GM19351 (cell line): ENCODE results near the gene LDLRAD4.

Experiments
- ATAC-seq: cut with Tn5 transposase; IDR thresholded peaks from one replicate; pipeline ENCODE4 v1.9.1; 2021; ENCODE audit warnings: mild to moderate bottlenecking, moderate library complexity; ENCODE audit not compliant: unreplicated experiment

Gene LDLRAD4

DNA sequence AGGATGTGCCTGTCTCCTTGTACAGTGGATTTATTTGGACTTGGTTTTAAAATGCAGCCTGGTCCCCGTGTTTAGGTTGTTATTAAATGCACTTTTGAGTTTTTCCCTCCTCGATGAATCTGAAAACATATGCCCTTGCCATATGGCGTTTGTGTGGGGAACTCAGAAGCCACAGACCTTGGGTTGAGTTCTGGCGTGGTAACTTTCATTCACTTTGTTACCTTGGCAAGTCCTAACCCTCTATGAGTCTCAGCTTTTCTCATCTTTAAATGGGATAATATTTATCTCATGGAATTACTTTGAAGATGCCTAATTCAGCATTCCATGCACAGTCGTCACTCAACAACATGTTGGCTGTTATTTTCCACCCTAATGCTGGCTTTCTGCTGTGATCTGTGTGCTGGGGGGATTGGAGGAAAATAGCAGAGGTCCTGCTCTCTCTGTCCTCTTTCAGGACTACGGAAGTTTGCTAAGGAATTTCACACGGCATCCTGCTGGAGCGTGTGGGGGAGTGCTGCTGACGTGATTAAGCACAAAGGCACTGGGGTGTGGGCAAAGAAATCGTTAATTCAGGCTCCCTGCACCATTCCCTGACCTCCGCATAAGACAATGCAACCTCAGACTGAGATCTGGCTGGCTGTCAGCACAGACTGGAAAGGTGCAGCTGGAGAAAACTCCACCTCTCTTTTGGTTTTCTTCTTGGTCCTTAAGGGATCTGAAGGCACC lies 61.7 kb downstream of the LDLRAD4 start:
- no peak for ATAC-seq

DNA sequence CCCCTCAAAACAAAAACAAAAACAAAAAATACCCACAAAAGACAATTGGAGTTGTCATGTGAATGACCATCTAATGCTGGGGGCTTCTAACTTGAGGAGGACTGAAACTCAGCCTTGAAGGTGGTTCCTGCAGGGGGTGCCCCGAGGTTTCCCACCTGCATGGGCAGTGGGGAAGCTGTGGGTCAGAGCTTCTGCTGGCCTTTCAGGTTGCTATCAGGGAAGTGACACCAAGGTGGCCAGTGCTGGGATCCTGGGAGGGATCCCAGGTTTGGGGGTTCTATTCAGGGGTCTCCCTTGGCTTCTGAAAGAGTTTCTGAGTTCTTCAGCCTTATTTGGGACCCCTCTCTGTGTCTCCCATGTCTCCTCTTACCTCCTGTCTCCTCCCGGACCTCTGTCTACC lies 62.8 kb downstream of the LDLRAD4 start:
- ATAC-seq: no peak

DNA sequence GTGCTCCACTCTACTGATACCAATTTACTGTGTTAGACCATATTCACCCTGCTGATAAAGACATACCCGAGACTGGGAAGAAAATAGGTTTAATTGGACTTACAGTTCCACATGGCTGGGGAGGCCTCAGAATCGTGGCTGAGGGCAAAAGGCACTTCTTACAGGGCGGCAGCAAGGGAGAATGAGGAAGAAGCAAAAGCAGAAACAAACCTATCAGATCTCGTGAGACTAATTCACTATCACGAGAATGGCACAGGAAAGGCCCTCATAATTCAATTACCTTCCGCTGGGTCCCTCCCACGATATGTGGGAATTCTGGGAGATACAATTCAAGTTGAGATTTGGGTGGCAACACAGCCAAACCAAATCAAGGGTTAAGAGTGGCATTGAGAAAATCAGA lies 65.2 kb downstream of the LDLRAD4 start:
- no peak for ATAC-seq

DNA sequence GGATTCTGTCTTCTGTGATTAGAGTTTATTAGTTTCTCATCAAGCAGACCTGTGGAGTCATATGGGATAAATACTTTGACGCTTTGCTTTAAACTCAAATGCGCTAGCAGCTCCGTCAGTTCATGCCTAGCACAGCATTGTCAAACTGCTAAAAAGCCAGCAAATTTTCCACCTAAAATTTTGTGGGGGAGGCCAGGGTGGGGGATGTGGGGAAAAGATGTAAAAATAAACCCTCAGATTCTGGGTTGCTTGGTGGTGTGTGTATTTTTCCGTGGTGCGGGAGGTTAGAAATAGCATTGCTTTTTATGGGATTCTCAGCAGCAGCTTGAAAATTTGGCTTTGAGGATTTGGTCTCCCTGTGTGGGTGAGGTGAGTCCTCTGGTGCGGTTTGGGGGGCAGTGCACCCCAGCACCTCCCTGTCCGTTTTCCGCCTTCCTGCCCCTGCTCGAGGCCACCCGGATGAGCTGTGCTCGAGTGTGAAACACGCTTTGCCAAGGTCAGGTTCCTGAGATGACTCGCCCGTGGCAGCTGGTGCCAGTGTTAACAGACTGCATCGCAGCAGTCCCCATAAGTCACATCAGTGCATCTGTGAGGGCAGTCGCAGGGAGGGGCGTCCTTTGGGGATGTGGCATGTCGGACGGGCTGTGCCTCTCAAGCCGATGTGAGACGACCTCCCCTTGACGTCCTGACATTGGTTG lies 65.9 kb downstream of the LDLRAD4 start:
- ATAC-seq: no peak

DNA sequence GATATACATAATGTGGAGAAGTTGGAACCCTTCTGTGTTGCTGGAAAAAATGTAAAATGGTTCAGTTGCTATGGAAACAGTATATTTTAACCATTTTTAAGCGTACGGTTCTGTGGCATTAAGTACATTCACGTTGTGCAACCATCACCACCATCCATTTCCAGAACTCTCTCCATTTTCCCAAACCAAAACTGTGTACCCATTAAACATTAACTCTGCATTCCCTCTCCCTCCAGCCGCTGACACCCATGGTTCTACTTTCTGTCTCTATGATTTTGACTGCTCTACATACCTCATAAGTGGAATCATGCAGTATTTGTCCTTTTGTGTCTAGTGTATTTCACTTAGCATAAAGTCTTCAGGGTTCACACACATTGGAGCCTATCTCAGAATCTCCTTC lies 67.3 kb downstream of the LDLRAD4 start:
- no peak for ATAC-seq

DNA sequence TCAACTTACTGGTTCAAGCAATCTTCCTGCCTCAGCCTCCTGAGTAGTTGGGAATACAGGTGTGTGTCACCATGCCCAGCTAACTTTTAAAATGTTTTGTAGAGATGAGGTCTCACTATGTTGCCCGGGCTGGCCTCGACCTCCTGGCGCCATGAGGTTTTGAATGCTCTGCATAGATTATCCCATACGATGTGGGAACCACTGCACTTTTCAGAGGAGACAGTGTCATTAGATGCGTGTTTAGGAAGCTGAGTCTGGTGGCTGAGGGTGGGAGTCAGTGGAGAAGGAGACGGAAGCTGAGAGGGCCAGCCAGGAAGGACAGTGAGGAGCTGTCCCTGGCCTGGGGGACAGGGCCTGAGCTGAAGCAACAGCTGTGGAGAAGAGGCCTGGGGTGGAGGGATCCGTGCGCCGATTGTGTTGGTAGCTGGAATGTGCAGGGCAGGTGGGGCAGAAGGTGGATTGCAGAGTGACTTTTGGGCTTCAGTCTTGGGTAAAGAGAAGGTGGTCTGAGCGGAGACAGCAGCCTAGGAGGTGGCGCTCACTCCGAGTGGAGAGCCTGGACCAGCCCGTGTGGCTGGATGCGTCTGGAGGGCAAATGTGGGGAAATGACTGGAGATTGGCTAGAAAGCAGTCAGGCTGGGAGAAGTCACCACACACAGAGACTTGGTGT lies 68.0 kb downstream of the LDLRAD4 start:
- no peak for ATAC-seq

DNA sequence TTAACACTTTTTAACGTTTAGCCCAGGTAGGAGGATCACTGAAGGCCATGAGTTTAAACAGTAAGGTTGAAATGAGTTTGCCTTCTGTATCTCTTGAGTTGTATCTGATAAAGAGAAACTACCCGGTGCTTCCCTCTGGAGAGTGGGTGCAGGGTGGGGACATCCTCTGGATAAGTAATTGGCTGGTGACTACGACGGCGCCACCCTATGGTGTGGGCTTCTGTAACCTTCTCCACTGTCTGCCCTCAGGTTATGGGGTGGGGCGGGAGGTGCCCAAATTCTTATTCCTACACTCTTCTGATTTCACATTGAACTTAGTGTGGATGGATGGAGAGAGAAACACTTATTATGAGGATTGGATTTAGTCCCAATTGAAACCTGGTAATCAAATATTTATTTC lies 68.8 kb downstream of the LDLRAD4 start:
- no peak for ATAC-seq

DNA sequence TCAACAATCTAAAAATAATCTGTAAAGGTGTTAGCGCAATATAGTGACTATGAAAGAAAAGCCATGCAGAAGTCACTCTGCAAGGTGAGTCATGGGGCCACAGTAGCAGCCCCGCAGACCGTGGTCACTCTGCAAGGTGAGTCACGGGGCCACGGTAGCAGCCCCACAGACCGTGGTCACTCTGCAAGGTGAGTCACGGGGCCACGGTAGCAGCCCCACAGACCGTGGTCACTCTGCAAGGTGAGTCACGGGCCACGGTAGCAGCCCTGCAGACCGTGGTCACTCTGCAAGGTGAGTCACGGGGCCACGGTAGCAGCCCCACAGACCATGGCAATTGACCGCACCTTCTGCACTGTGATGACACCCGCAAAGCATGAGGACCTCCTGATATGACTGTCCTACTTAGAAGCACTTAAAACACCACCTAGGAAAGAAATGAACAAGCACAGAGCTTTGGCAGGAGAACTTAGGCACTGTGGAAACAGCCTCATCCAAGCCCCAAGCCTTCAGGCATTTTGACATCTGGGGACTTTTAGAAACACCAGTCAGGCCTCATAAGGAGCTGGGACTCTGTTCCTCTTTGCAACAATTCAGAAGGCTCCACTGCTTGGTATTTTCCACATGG lies 70.1 kb downstream of the LDLRAD4 start:
- peak; percentile 72 for ATAC-seq

DNA sequence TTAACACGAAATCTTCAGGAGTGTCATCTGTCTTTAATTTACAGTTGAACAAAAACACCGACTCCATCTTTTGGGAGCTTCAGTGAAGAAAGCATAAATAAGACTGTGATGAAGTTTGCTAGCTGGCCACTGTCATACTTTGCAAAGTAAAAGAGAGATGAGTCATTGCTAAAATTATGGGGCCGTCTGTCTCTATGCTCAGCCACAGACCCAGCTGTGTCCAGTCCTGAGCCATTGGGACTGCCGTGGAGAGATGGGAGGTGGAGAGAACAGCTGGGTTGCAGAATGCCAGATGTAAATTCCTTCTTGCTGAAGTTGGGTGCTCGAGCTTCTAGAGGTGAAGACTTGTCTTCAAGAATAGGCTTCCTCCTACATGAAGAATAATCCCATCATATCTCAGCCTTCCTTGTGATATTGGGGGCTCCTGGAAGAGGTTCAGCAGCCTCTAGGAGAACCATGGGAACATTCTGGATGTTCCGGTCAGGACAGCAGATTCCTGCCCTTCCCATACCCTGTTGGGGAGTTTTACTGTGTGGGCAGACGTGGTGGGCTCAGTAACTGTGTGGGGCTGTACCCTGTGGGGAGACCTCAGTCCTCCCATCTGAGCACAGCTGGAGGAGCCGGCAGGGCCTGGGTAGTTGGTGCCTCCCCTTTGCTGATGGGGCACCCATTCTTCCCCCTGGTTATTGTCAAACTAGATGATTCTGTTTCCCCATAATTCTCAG lies 71.1 kb downstream of the LDLRAD4 start:
- ATAC-seq: peak; percentile 46

DNA sequence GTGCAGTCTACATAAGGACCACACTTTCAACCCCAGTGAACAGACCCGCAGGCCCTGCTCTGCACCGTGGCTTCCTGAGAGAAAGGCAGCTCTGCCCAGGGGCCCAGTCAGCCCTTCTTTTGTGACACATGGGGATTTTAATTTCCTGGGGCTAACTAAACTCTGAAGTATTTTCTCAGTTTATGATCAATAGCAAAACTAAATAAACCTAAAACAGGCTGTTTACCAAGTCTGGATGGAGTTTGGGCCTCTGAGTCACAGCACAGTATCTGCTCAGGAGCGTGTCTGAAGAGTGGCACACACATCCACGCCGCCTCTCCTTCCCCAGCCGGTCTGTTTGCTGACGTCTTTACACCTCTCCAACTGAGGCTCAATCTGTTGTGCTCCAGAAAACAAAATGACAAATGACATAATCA lies 72.3 kb downstream of the LDLRAD4 start:
- ATAC-seq: no peak

DNA sequence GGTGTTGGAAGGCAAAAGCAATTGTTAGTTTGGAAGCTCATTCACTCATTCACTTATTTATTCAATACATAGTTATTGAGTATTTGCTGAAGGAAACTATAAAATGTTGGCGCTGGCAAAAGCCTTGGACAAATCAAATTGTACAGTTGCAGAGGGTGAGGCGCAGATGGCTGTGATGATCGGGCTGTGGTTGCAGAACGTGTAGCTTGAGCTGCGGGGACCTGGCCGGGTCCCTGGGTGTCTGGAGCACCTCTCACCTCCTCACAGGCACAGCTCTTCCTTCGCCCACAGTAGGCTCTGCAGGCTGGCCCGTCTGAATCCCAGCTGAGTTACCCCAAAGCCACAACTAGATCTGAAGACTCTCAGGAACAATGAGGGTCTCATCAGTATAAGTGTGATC lies 72.7 kb downstream of the LDLRAD4 start:
- ATAC-seq: no peak

DNA sequence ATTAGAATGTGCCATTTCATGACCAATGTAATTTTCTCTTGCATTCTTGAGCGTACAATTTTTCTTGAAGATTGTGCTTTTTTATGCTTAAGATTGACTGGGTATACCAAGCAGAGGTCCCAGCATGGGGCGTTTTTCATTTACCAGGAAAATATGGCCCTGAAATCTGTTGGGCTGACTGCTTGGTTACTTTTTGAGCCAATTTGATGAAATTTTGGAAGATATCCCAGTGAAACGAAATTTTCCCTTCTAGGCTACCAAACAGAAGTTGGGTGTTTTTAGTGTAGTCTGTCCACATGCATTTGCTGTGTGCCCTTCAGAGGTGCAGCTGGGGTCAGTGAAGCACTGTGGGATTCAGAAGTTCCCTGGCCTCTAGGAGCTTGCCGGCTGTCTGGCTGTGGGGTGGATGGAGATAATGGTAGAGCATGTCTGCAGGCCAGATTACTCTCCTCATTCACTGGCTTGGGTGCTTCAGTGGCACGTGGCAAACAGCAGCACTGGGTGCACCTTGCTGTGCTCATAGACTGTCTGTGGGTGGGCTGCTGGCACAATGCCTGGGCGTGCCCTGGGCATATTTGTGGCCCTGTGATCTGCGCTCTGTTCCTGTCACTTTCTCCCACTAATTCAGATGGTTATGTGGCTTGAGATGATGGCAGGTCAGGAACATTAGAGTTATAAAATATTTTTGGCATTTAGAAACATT lies 73.3 kb downstream of the LDLRAD4 start:
- ATAC-seq: no peak

DNA sequence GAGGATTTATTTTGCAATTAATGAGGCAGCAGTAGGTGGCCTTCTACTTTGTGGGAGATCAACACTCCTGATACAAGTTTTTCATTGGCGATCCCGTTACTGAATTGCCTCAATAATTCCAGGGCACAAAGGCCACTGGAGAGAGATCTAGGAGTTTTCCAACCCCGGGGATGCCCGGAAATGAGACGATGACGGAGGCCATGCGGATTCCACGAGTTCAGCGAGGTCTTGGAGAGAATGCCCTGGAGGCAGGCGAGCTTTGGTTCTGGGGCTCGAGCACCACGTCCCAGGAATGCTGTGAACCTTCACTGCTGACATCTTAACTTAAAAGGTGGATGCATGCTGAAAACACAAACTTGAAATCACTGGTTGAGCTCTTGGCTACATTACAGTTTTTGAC lies 74.2 kb downstream of the LDLRAD4 start:
- ATAC-seq: no peak

DNA sequence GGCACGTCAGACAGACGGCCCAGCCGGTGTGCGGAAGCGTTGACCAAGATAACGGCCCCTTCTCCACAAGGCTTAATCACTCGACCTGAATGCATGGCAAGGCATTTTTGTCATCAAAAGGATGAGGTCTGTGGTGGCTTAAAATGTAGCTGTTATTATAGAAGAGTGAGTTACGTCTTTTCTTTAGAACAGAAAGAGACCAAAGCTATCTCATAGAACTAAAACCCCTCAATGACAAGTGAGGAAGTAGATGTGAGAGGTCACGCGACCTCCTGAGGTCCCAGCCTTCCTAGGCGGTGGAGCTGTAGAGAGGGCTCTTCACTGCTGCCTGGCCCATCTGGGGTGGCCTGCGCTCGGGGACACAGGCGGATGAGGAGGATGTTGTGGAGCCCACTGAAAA lies 75.7 kb downstream of the LDLRAD4 start:
- ATAC-seq: no peak

DNA sequence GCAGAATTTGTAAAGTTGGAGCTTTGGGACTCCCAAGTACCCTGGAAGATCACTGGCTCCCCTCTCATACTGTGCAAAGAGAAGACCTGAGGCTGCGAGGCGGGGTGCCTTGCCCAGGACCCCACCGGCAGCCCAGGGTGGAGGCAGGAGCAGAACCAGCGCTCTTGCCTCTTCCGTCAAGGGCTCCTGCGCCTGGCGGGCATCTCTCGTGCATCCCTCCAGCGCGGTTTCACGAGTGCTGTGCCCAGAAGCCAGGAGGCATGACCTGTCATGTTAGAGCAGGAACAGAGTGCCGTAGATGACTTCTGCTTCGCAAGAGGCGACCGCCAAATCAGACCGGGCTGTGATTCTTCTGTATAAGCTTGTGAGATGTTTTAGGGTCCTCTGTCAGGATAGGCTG lies 77.3 kb downstream of the LDLRAD4 start:
- no peak for ATAC-seq

DNA sequence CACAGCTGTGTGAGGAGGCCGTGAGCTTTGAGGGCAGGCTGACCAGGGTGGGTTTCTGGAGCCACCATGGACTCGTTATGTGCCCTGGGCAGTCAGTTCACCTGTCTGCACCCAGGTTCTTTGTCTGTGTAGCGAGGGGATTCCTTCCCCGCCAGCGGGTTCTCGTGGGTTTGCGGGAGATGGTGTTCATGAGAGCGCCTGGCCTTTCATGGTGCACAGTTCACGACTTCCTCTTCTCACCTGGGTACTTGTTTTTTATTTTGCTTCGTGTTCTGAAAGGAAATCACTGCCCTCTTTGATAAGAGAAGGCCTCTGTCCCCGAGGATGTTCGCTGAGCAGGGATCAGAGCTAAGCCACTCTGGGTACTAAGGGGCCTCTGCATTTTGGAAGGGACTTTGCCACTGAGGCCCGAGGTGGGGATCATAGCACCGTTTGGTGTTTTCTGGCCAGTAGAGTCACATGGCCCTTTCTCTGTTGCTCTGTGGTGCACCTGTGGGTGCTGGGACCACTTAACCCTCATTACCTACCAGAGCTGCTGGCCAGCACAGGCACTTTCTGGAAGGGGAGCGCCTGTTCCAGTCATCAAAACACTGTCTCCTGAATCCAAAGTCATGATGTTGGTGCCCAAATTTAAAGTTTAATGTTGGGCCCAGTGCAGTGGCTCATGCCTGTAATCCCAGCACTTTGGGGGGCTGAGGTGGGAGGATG lies 78.5 kb downstream of the LDLRAD4 start:
- no peak for ATAC-seq

DNA sequence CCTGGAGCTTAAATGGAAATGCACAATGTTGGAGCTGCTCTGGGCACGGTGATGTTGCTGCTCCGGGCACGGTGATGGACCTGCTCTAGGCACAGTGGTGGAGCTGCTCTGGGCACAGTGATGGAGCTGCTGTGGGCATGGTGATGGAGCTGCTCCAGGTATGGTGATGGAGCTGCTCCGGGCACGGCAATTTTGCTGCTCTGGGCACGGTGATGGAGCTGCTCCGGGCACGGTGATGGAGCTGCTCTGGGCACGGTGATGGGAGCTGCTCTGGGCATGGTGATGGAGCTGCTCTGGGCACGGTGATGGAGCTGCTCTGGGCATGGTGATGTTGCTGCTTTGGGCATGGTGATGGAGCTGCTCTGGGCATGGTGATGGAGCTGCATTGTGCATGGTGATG lies 79.7 kb downstream of the LDLRAD4 start:
- no peak for ATAC-seq

DNA sequence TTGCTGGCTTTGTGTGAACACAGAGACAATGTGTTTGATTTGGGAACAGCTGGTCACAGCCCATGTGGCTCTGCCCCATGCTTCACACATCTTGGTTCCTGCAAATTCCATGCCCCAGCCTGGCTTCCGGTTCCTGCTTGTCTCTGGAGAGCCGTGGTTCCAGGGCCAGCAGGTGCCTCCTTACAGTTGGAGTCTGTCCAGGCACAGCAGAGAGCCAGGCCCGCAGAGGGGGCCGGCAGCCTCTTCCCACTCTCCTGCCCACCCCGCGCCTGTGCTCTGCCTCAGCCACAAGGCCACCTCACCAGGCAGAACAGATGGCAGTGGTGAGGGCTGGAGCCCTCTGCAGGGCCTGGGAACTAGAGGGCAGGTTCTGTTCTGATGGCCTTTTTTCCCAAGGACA lies 81.5 kb downstream of the LDLRAD4 start:
- no peak for ATAC-seq

DNA sequence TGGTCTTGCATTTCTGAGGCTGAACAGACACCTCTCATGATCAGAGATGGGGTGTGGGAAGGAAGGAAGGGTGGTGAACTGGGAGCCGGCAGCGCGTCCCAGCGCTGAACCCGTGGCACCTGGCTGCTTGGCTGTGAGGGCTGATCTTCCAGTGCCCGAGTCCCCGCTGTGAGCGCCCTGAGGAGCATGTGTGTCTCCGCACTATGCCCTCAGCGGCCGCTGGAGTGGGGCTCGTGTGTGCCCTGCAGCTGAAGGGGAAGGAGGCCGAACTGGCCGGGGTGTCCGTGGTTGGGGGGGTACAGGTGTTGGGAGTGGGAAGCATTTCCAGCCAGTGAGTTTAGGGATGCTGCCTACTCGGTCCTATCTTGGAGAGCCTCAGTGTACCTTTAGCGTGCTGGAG lies 82.2 kb downstream of the LDLRAD4 start:
- ATAC-seq: no peak

DNA sequence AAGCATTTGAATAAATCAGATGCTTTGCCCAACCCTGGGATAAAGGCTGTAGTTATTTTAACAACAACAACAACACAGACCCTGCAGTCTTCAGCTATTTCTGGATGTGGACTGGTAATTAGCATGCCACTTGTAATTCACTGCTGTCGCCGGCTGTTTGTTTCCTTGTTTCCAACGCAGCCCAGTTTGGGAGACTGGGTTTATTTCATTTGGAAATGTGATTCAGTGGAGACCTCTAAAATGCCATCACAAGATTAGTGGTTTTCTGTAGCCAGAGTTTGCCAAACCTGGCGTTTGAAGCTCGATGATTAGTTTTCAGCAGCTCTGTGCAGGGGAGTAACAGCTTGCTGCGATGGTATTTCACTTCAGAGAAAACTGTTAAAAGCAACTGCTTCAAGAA lies 83.5 kb downstream of the LDLRAD4 start:
- ATAC-seq: no peak
